C1 segment of cervical spinal cord (tissue), 14 donors: ENCODE results near the gene NYAP2.
A peak's percentile ranks its signal among the peaks of the same experiment; 100 is the strongest.

Experiments
- DNase-seq, 14 donors: peaks; one replicate each; lab custom pipeline; 2025; lab: John Stamatoyannopoulos, UW

The NYAP2 gene

GRCh38 chr2:225479386-225479785 lies 79.9 kb downstream of the NYAP2 start:
- no peak for DNase-seq

GRCh38 chr2:225484751-225485150 lies 85.2 kb downstream of the NYAP2 start:
- DNase-seq = no peak

- no peak for DNase-seq
Measured at GRCh38 chr2:225486236-225486635, 86.7 kb downstream of the NYAP2 start.

GRCh38 chr2:225487878-225488416 lies 88.4 kb downstream of the NYAP2 start:
- DNase-seq = no peak

- DNase-seq = no peak
Measured at GRCh38 chr2:225488743-225489142, 89.2 kb downstream of the NYAP2 start.

- no peak for DNase-seq
Measured at GRCh38 chr2:225493420-225494099, 94.0 kb downstream of the NYAP2 start.

- no peak for DNase-seq
Measured at GRCh38 chr2:225494100-225494459, 94.6 kb downstream of the NYAP2 start.

GRCh38 chr2:225495706-225496105 lies 96.2 kb downstream of the NYAP2 start:
- no peak for DNase-seq

- no peak for DNase-seq
Measured at GRCh38 chr2:225496568-225496967, 97.1 kb downstream of the NYAP2 start.

GRCh38 chr2:225497166-225497565 lies 97.7 kb downstream of the NYAP2 start:
- DNase-seq = no peak

GRCh38 chr2:225501022-225501421 lies 101.5 kb downstream of the NYAP2 start:
- no peak for DNase-seq

- no peak for DNase-seq
Measured at GRCh38 chr2:225502971-225503370, 103.5 kb downstream of the NYAP2 start.

GRCh38 chr2:225510796-225511195 lies 111.3 kb downstream of the NYAP2 start:
- DNase-seq = no peak

GRCh38 chr2:225512469-225512868 lies 113.0 kb downstream of the NYAP2 start:
- DNase-seq = no peak

GRCh38 chr2:225512876-225513540 lies 113.5 kb downstream of the NYAP2 start:
- no peak for DNase-seq

- DNase-seq = no peak
Measured at GRCh38 chr2:225515033-225515432, 115.5 kb downstream of the NYAP2 start.

- DNase-seq = peak in 1 of 14 donors; percentile 41
Measured at GRCh38 chr2:225526760-225527390, 127.4 kb downstream of the NYAP2 start.

- DNase-seq = no peak
Measured at GRCh38 chr2:225531559-225531958, 132.0 kb downstream of the NYAP2 start.

- no peak for DNase-seq
Measured at GRCh38 chr2:225532096-225532495, 132.6 kb downstream of the NYAP2 start.

- no peak for DNase-seq
Measured at GRCh38 chr2:225534037-225534436, 134.5 kb downstream of the NYAP2 start.

- DNase-seq = no peak
Measured at GRCh38 chr2:225534697-225535096, 135.2 kb downstream of the NYAP2 start.

GRCh38 chr2:225536036-225536435 lies 136.5 kb downstream of the NYAP2 start:
- DNase-seq = no peak

GRCh38 chr2:225543626-225544025 lies 144.1 kb downstream of the NYAP2 start:
- no peak for DNase-seq
